Right atrium auricular region (tissue), 2 donors: ENCODE data around the gene LAS1L. TPM values are rescaled to one million over a fixed set of nuclear protein-coding genes. Genes with fewer than 3 reads are reported as not detected.

Experiments used
- DNase-seq: peaks from one replicate; pipeline ENCODE4 v3.0.0-alpha.2; 2019; ENCODE audit warnings: low spot score
- H3K27ac ChIP-seq, 2 donors: fragments of 200-600 bp; sonication (generic); 1 replicate in 1 of 2; 2 replicates in 1 of 2; pipeline ENCODE4 v1.5.1; 2016 to 2019
- H3K27me3 ChIP-seq, 2 donors: fragments of 200-600 bp; sonication (generic); one replicate each; pipeline versions ENCODE4 v1.5.1 to v1.6.0; 2017 to 2019
- H3K36me3 ChIP-seq: fragments of 200-600 bp; sonication (generic); one replicate; pipeline ENCODE4 v1.5.1; 2016
- H3K4me1 ChIP-seq, 2 donors: fragments of 200-600 bp; sonication (generic); one replicate each; pipeline versions ENCODE4 v1.5.1 to v1.6.0; 2017 to 2019
- H3K4me3 ChIP-seq, 2 donors: fragments of 200-600 bp; sonication (generic); 1 replicate in 1 of 2; 2 replicates in 1 of 2; pipeline ENCODE4 v1.5.1; 2017 to 2019; ENCODE audit warnings: mild to moderate bottlenecking in 1 of 2, moderate library complexity in 1 of 2
- H3K9me3 ChIP-seq, 2 donors: fragments of 200-600 bp; sonication (generic); one replicate each; pipeline ENCODE4 v1.5.1; 2019
- total RNA-seq, 2 donors: library from RNA; depleted of rRNA; stranded (reverse); fragments of >200 nt; gene quantifications; one replicate each; pipeline ENCODE4 v1.1.0, GENCODE V29; 2016
- TF ChIP-seq, protein P1 (sequence below), 2 donors: fragments of 200-600 bp; sonication (generic); IDR thresholded peaks; one replicate each; pipeline ENCODE4 v1.5.1; 2019; ENCODE audit warnings: antibody characterized with exemption in 2 of 2

The LAS1L gene
- total RNA-seq, 2 donors from 2014 or later, result 7.9 to 11.1 TPM

DNA sequence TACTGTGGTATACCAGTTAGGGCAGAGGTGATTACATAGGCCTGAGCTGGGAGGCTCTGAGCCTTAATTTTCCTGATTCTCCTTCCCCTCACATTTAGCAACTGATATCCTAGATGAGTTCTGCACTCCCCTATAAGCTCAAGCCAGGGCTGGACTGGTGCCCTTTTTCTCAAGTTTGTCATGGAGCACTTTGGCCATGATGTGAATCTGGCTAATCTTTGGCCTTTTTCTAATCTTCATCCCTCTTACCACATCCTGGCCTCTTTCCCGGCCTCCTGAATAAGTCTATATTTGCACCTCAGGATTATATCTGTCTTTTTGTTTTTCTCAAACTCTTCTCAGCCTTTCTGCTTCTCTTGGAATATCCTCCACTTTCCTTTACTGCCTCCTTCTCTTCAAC, 10.9 kb upstream of the LAS1L start:
- Histone ChIP-seq H3K4me1 (no peaks in the 10 kb centered on the region), H3K27me3 (no peaks in the 10 kb centered on the region), H3K36me3 (no peaks in the 10 kb centered on the region), H3K27ac (no peak overlapping the region), H3K4me3 (no peak overlapping the region), H3K9me3 (no peaks in the 10 kb centered on the region)
- no peak for DNase-seq
- TF ChIP-seq, protein P1, sequence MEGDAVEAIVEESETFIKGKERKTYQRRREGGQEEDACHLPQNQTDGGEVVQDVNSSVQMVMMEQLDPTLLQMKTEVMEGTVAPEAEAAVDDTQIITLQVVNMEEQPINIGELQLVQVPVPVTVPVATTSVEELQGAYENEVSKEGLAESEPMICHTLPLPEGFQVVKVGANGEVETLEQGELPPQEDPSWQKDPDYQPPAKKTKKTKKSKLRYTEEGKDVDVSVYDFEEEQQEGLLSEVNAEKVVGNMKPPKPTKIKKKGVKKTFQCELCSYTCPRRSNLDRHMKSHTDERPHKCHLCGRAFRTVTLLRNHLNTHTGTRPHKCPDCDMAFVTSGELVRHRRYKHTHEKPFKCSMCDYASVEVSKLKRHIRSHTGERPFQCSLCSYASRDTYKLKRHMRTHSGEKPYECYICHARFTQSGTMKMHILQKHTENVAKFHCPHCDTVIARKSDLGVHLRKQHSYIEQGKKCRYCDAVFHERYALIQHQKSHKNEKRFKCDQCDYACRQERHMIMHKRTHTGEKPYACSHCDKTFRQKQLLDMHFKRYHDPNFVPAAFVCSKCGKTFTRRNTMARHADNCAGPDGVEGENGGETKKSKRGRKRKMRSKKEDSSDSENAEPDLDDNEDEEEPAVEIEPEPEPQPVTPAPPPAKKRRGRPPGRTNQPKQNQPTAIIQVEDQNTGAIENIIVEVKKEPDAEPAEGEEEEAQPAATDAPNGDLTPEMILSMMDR (IDR thresholded peaks at IDR 0.05), result no peak

DNA sequence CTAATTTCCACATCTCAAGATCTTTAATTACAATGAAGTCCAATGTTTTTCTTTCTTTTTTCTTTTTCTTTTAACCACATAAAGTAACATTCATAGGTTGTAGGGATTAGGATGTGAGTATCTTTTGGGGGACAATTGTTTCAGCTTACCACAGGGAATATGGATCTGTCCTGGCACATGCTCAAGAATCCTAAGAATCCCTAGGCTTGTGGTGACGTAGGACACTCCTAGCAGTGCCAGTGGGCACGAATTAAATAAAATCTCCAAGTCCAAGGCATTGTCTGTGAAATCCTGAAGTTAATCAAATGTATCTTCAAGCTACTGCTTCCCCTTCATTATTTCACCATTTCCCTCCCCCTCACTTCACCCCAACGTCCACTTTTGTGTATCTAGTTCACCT, 2.6 kb upstream of the LAS1L start:
- no peaks in the 10 kb centered on the region for H3K27me3 ChIP-seq
- no peaks in the 10 kb centered on the region for H3K36me3 ChIP-seq
- TF ChIP-seq, protein P1 (IDR thresholded peaks at IDR 0.05), result no peak
- peaks cover 0 to 7% of the 10 kb centered on the region in 2 donors for H3K4me1 ChIP-seq
- H3K4me3 ChIP-seq, result no peak overlapping the region
- no peak for DNase-seq
- no peak overlapping the region for H3K27ac ChIP-seq
- no peaks in the 10 kb centered on the region for H3K9me3 ChIP-seq

DNA sequence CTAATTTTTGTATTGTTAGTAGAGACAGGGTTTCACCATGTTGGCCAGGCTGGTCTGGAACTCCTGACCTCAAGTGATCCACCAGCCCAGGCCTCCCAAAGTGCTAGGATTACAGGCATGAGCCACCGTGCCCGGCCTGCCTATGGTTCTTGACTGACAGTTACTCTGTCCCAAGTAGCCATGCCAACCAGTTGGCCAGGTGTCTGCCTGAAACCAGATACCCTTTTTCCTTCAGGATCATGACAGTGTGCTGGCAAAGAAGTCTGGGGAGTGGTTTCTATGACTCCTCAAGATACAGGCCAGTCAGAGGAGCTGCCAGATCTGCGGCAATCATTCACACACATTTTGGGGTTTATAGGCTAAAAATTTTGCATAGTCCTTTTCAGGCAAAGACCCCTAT, 1.7 kb upstream of the LAS1L start:
- Histone ChIP-seq H3K4me1 (peaks cover 0 to 7% of the 10 kb centered on the region in 2 donors), H3K27me3 (no peaks in the 10 kb centered on the region), H3K27ac (no peak overlapping the region), H3K9me3 (no peaks in the 10 kb centered on the region), H3K4me3 (no peak overlapping the region), H3K36me3 (no peaks in the 10 kb centered on the region)
- no peak for DNase-seq
- TF ChIP-seq, protein P1 (IDR thresholded peaks at IDR 0.05), result no peak

DNA sequence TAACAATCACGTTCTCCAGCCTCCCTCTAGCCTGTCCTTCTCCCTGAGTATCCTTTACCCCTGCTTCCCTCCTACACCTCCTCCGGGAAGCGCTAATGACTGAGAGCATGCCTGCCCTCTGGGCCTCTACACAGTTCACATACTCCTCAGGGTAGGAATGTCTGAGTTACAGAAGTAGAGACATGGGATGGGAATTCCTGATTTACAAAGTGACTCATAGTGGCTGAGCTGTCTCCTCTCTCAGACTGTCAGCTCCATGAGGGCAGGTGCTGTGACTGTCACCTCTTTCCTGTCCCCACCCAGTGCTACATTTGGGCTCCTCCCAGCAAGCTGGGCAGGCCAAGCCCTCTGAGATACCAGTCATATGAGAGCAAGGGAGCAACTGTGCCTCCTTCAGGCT, 2.6 kb downstream of the LAS1L start:
- peaks cover 7% of the 10 kb centered on the region for H3K36me3 ChIP-seq
- no peak for DNase-seq

DNA sequence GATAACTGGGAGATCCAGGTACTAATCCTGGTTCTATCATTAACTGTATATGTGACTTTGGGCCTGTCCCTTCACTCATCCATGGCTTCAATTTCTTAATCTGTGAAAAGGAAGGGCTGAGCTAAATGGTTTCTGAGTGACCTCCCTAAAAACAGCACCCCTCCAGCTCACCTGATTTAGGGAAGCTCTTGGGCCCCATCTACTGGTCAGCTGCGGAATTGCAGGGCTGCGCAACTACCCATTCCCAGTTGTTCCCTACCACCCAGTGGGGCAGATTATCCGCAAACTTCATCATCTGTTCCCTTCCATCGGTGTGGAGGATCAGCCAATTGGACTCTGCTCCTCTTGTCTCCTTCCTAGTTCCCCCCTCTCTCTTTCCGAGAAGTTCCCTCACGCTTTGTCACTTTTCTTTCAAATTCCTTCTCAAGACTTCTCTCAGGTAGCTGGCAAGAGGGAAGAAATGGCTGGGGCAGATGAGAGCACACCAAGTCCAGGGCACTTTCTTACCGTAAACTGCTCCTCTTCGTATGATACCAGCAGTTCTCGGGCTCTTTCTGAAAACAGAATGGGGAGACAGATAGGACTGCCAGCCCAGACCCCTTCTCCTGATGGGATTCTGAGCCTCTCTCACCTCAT, 5.8 kb downstream of the LAS1L start:
- no peak overlapping the region for H3K4me3 ChIP-seq
- TF ChIP-seq, protein P1 (IDR thresholded peaks at IDR 0.05), result peak; percentile 98 to 99
- no peaks in the 10 kb centered on the region for H3K27me3 ChIP-seq
- peaks cover 12% of the 10 kb centered on the region for H3K36me3 ChIP-seq
- no peak overlapping the region for H3K27ac ChIP-seq
- DNase-seq, result peak; percentile 60
- H3K4me1 ChIP-seq, result peaks cover 0 to 16% of the 10 kb centered on the region in 2 donors
- no peaks in the 10 kb centered on the region for H3K9me3 ChIP-seq

More for the DNA sequence above, 2.6 kb downstream of the LAS1L start:
- H3K27ac ChIP-seq, result no peak overlapping the region
- no peak overlapping the region for H3K4me3 ChIP-seq
- TF ChIP-seq, protein P1 (IDR thresholded peaks at IDR 0.05), result no peak
- no peaks in the 10 kb centered on the region for H3K9me3 ChIP-seq
- no peaks in the 10 kb centered on the region for H3K27me3 ChIP-seq
- H3K4me1 ChIP-seq, result peaks cover 0 to 17% of the 10 kb centered on the region in 2 donors

DNA sequence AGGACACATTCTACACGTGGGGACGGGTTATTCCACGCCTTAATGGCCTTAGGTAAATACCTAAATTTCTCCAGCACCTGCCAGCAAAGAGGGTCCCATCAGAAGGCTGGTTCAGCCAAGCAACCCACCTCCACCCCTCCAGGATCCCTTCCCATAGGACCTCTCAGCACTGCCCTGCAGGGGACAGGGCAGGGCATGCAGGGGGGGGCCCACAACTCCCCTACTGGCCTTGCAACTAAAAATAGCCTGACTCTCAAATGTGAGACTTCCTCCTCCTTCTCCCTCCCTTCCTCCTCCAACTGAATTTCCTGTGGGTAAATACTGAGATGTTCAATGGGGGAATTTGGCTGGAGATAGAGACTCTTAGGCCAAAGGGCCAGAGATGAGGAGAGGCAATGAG, 6.3 kb downstream of the LAS1L start:
- Histone ChIP-seq H3K27ac (no peak overlapping the region), H3K27me3 (no peaks in the 10 kb centered on the region), H3K9me3 (no peaks in the 10 kb centered on the region), H3K4me3 (no peak overlapping the region), H3K36me3 (peaks cover 18% of the 10 kb centered on the region), H3K4me1 (peaks cover 0 to 11% of the 10 kb centered on the region in 2 donors)
- DNase-seq, result no peak
- TF ChIP-seq, protein P1 (IDR thresholded peaks at IDR 0.05), result no peak
